Naive thymus-derived CD4-positive, alpha-beta T cell (primary cell): ENCODE results near the gene SRMS. TPM values are rescaled to one million over a fixed set of nuclear protein-coding genes. Genes with fewer than 3 reads are reported as not detected.

Experiments
- ATAC-seq: fragments of 150-1000 bp; cut with Tn5 transposase; 2 replicates; pipeline ENCODE4 v1.10.0; 2021; ENCODE audit warnings: mild to moderate bottlenecking, moderate library complexity
- CTCF ChIA-PET: fragments of 350-600 bp; sonication (Branson Sonifier 250); formaldehyde crosslinking; loops from one replicate; lab custom pipeline; 2021; ENCODE audit warnings: antibody characterized with exemption; lab: Charles Lee
- POLR2A ChIA-PET: fragments of 350-600 bp; sonication (Branson Sonifier 250); formaldehyde crosslinking; loops from one replicate; lab custom pipeline; 2021; ENCODE audit warnings: antibody characterized with exemption, inconsistent platforms; lab: Charles Lee
- DNase-seq, 9 donors: peaks; one replicate each; pipeline versions ENCODE4 v3.0.0 to v3.0.0-alpha.2; 2020 to 2022; ENCODE audit warnings: mixed read lengths in 1 of 9
- H3K27ac ChIP-seq: one replicate; pipeline ENCODE4 v1.7.0; 2013; ENCODE audit warnings: mild to moderate bottlenecking, low read depth, low read length, moderate library complexity
- H3K27me3 ChIP-seq, 2 donors: one replicate each; pipeline ENCODE4 v1.7.0; 2013; ENCODE audit warnings: low read length in 2 of 2, mild to moderate bottlenecking in 2 of 2, moderate library complexity in 2 of 2; ENCODE audit not compliant: control insufficient read depth in 2 of 2, insufficient read depth in 2 of 2
- H3K36me3 ChIP-seq, 3 experiments: 1 replicate in 2 of 3; 2 replicates in 1 of 3; pipeline ENCODE4 v1.7.0; 2013; ENCODE audit warnings: low read length in 3 of 3, mild to moderate bottlenecking in 3 of 3, moderate library complexity in 1 of 3; ENCODE audit not compliant: insufficient read depth in 3 of 3, control insufficient read depth in 2 of 3
- H3K4me1 ChIP-seq, 2 donors: one replicate each; pipeline ENCODE4 v1.7.0; 2013; ENCODE audit warnings: low read length in 2 of 2, mild to moderate bottlenecking in 2 of 2, moderate library complexity in 1 of 2; ENCODE audit not compliant: control insufficient read depth in 2 of 2, insufficient read depth in 2 of 2
- H3K4me3 ChIP-seq: 2 replicates; pipeline ENCODE4 v1.7.0; 2013; ENCODE audit warnings: mild to moderate bottlenecking, low read length
- H3K9me3 ChIP-seq, 3 experiments: 1 replicate in 2 of 3; 2 replicates in 1 of 3; pipeline ENCODE4 v1.7.0; 2013; ENCODE audit warnings: low read length in 3 of 3; ENCODE audit not compliant: control insufficient read depth in 2 of 3
- H3K27ac Mint-ChIP-seq, 9 donors: one replicate each; pipeline ENCODE4 v1.8.0; 2020 to 2022; ENCODE audit warnings: mixed read lengths in 9 of 9, mild to moderate bottlenecking in 8 of 9, moderate library complexity in 5 of 9, inconsistent platforms in 2 of 9
- H3K27me3 Mint-ChIP-seq, 5 donors: one replicate each; pipeline ENCODE4 v1.8.0; 2021 to 2022; ENCODE audit warnings: mixed read lengths in 5 of 5, mild to moderate bottlenecking in 1 of 5
- H3K36me3 Mint-ChIP-seq, 5 donors: one replicate each; pipeline ENCODE4 v1.8.0; 2020 to 2022; ENCODE audit warnings: mixed read lengths in 5 of 5, mild to moderate bottlenecking in 3 of 5, inconsistent platforms in 1 of 5
- H3K4me1 Mint-ChIP-seq, 7 donors: one replicate each; pipeline ENCODE4 v1.8.0; 2020 to 2022; ENCODE audit warnings: mixed read lengths in 7 of 7, mild to moderate bottlenecking in 3 of 7, inconsistent platforms in 1 of 7
- H3K4me3 Mint-ChIP-seq, 10 donors: one replicate each; pipeline ENCODE4 v1.8.0; 2020 to 2022; ENCODE audit warnings: mild to moderate bottlenecking in 10 of 10, mixed read lengths in 10 of 10, moderate library complexity in 6 of 10, inconsistent platforms in 2 of 10
- H3K9me3 Mint-ChIP-seq, 11 donors: one replicate each; pipeline ENCODE4 v1.8.0; 2020 to 2022; ENCODE audit warnings: mixed read lengths in 11 of 11, mild to moderate bottlenecking in 4 of 11, inconsistent platforms in 1 of 11, moderate library complexity in 1 of 11
- intact Hi-C, 2 donors: fragments of 100-400 bp; cut with micrococcal nuclease; formaldehyde crosslinking; loops; one replicate each; pipeline ENCODE4 v1.15.1; 2023
- polyA plus RNA-seq, 2 donors: library from polyadenylated mRNA; unstranded; fragments of 300-500 nt; fragmentation: Illumina TruSeq; gene quantifications; one replicate each; pipeline ENCODE4 v1.2.3, GENCODE V29; 2021
- total RNA-seq, 6 experiments: library from RNA in 5 of 6; stranded (reverse) in 5 of 6; gene quantifications; 1 replicate in 5 of 6; 2 replicates in 1 of 6; pipeline ENCODE4 v1.2.3 and lab custom pipeline; 2021 to 2026

Gene SRMS
- total and polyA plus RNA-seq, 7 experiments from 2014 or later = 0.24 TPM; not detected in 6

- Histone ChIP-seq H3K4me3 (no peak overlapping the region), H3K36me3 (no peaks in the 10 kb centered on the region), H3K9me3 (no peaks in the 10 kb centered on the region), H3K27ac (no peak overlapping the region), H3K27me3 (no peaks in the 10 kb centered on the region), H3K4me1 (peaks cover 0 to 2% of the 10 kb centered on the region in 2 donors)
- H3K4me1 Mint-ChIP-seq = peaks cover 0 to 4% (median 0%) of the 10 kb centered on the region in 7 donors
- no peak overlapping the region for H3K27ac Mint-ChIP-seq
- intact Hi-C loops = no loop called here
- POLR2A ChIA-PET = no interaction called here
- H3K4me3 Mint-ChIP-seq = no peak overlapping the region
- no peaks in the 10 kb centered on the region for H3K36me3 Mint-ChIP-seq
- DNase-seq (no peak), ATAC-seq (no peak)
- peaks cover 0 to 12% (median 0%) of the 10 kb centered on the region in 11 donors for H3K9me3 Mint-ChIP-seq
- H3K27me3 Mint-ChIP-seq = peaks cover 0 to 27% (median 17%) of the 10 kb centered on the region in 5 donors
- CTCF ChIA-PET = interaction anchor here (1.0 kb wide), 1 partner anchor 10 kb away, joined by 6 read pairs; no protein-coding TSS in a partner anchor
Measured at GRCh38 chr20:63493563-63494020, 54.0 kb downstream of the SRMS start.

- ATAC-seq = no peak
- no peak for DNase-seq
- H3K36me3 Mint-ChIP-seq = no peaks in the 10 kb centered on the region
- ChIA-PET POLR2A (no interaction called here), CTCF (no interaction called here)
- Histone ChIP-seq H3K27ac (no peak overlapping the region), H3K36me3 (no peaks in the 10 kb centered on the region), H3K27me3 (no peaks in the 10 kb centered on the region), H3K4me1 (peaks cover 0 to 2% of the 10 kb centered on the region in 2 donors), H3K4me3 (no peak overlapping the region), H3K9me3 (no peaks in the 10 kb centered on the region)
- no peak overlapping the region for H3K4me3 Mint-ChIP-seq
- intact Hi-C loops = no loop called here
- H3K27me3 Mint-ChIP-seq = peaks cover 0 to 27% (median 17%) of the 10 kb centered on the region in 5 donors
- H3K4me1 Mint-ChIP-seq = peaks cover 0 to 4% (median 0%) of the 10 kb centered on the region in 7 donors
- H3K9me3 Mint-ChIP-seq = peaks cover 0 to 12% (median 0%) of the 10 kb centered on the region in 11 donors
- peak overlapping the region in 1 of 9 donors; percentile 24 for H3K27ac Mint-ChIP-seq
Measured at GRCh38 chr20:63492982-63493381, 54.6 kb downstream of the SRMS start.

GRCh38 chr20:63492518-63492917, 55.0 kb downstream of the SRMS start:
- CTCF ChIA-PET = no interaction called here
- peaks cover 0 to 4% (median 0%) of the 10 kb centered on the region in 7 donors for H3K4me1 Mint-ChIP-seq
- no peak overlapping the region for H3K27ac ChIP-seq

GRCh38 chr20:63491635-63492230, 55.8 kb downstream of the SRMS start:
- POLR2A ChIA-PET = no interaction called here
- Histone ChIP-seq H3K36me3 (no peaks in the 10 kb centered on the region), H3K4me1 (peaks cover 0 to 2% of the 10 kb centered on the region in 2 donors), H3K27me3 (no peaks in the 10 kb centered on the region), H3K27ac (no peak overlapping the region), H3K4me3 (no peak overlapping the region), H3K9me3 (no peaks in the 10 kb centered on the region)
- peaks cover 0 to 12% (median 0%) of the 10 kb centered on the region in 11 donors for H3K9me3 Mint-ChIP-seq
- H3K4me1 Mint-ChIP-seq = peaks cover 0 to 4% (median 0%) of the 10 kb centered on the region in 7 donors
- DNase-seq (no peak), ATAC-seq (no peak)
- CTCF ChIA-PET = no interaction called here
- peaks cover 0 to 23% (median 9%) of the 10 kb centered on the region in 5 donors for H3K27me3 Mint-ChIP-seq
- intact Hi-C loops = no loop called here
- no peak overlapping the region for H3K4me3 Mint-ChIP-seq
- no peaks in the 10 kb centered on the region for H3K36me3 Mint-ChIP-seq
- H3K27ac Mint-ChIP-seq = peak overlapping the region in 1 of 9 donors; percentile 24

More at GRCh38 chr20:63492518-63492917, 55.0 kb downstream of the SRMS start:
- intact Hi-C loops = no loop called here
- POLR2A ChIA-PET = no interaction called here
- Histone ChIP-seq H3K4me1 (peaks cover 0 to 2% of the 10 kb centered on the region in 2 donors), H3K36me3 (no peaks in the 10 kb centered on the region), H3K27me3 (no peaks in the 10 kb centered on the region), H3K9me3 (no peaks in the 10 kb centered on the region), H3K4me3 (no peak overlapping the region)
- ATAC-seq = no peak
- Mint-ChIP-seq H3K36me3 (no peaks in the 10 kb centered on the region), H3K27me3 (peaks cover 0 to 27% (median 14%) of the 10 kb centered on the region in 5 donors), H3K9me3 (peaks cover 0 to 12% (median 0%) of the 10 kb centered on the region in 11 donors), H3K4me3 (no peak overlapping the region), H3K27ac (peak overlapping the region in 1 of 9 donors; percentile 24)
- DNase-seq = no peak

DNA sequence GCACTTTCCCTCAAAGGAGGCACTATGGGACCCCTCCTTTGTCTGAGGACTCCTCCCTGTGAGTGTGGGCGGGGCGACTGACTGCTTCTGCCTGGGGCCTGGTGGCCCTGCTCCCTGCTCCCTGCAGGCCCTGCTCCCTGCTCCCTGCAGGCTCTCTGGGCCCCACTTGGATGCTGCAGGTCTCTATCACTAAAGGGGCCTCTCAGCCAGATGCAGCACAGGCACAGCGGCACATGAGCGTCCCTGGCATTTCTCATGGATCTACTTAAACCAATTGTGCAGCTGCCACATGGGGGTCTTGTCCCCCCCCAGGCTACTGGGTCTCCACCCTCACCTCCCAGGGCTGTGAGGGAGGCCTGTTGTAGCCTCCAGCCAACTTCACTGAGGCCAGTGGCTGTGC, 56.5 kb downstream of the SRMS start:
- Histone ChIP-seq H3K9me3 (no peaks in the 10 kb centered on the region), H3K4me1 (no peaks in the 10 kb centered on the region), H3K27ac (no peak overlapping the region), H3K36me3 (no peaks in the 10 kb centered on the region), H3K27me3 (no peaks in the 10 kb centered on the region), H3K4me3 (no peak overlapping the region)
- H3K4me3 Mint-ChIP-seq = no peak overlapping the region
- POLR2A ChIA-PET = no interaction called here
- intact Hi-C loops = no loop called here
- H3K9me3 Mint-ChIP-seq = peaks cover 0 to 12% (median 0%) of the 10 kb centered on the region in 11 donors
- DNase-seq = no peak
- H3K4me1 Mint-ChIP-seq = peaks cover 0 to 4% (median 0%) of the 10 kb centered on the region in 7 donors
- CTCF ChIA-PET = no interaction called here
- no peak overlapping the region for H3K27ac Mint-ChIP-seq
- H3K27me3 Mint-ChIP-seq = peaks cover 0 to 26% (median 9%) of the 10 kb centered on the region in 5 donors
- ATAC-seq = no peak
- H3K36me3 Mint-ChIP-seq = no peaks in the 10 kb centered on the region

Other genes starting within 250 kb of the SRMS start
- not detected for gene CHRNA4, start 186.4 kb downstream of the SRMS start, total RNA-seq
- gene CHRNA4, start 186.4 kb downstream of the SRMS start, polyA plus RNA-seq = not detected
- under 1 TPM in 3 of 5 experiments, not detected in 2; 0.27 to 0.72 (median 0.30) TPM for gene KCNQ2, start 75.1 kb downstream of the SRMS start, total RNA-seq
- gene KCNQ2, start 75.1 kb downstream of the SRMS start, polyA plus RNA-seq = not detected
- gene EEF1A2, start 48.7 kb downstream of the SRMS start, total RNA-seq = 1 to 10 TPM in 2 of 5 experiments, under 1 TPM in 2, not detected in 1; 0.11 to 1.5 (median 0.92) TPM
- under 1 TPM in 1 of 2 donors, not detected in 1; 0.08 TPM for gene EEF1A2, start 48.7 kb downstream of the SRMS start, polyA plus RNA-seq
- 100 to 1,000 TPM; 138 to 225 (median 184) TPM for gene PPDPF, start 27.0 kb downstream of the SRMS start, total RNA-seq
- gene PPDPF, start 27.0 kb downstream of the SRMS start, polyA plus RNA-seq = 10 to 100 TPM; 67.7 to 83.1 TPM
- under 1 TPM in 4 of 5 experiments, not detected in 1; 0.19 to 0.96 (median 0.62) TPM for gene PTK6, start 10.4 kb downstream of the SRMS start, total RNA-seq
- gene PTK6, start 10.4 kb downstream of the SRMS start, polyA plus RNA-seq = under 1 TPM; 0.07 to 0.38 TPM
- 1 to 10 TPM in 1 of 5 experiments, under 1 TPM in 4; 0.30 to 1.2 (median 0.32) TPM for gene FNDC11, start 6.4 kb upstream of the SRMS start, total RNA-seq
- gene FNDC11, start 6.4 kb upstream of the SRMS start, polyA plus RNA-seq = under 1 TPM; 0.22 to 0.90 TPM
- 100 to 1,000 TPM in 1 of 5 experiments, 10 to 100 TPM in 4; 24.4 to 102 (median 42.1) TPM for gene HELZ2, start 26.5 kb upstream of the SRMS start, total RNA-seq
- 1 to 10 TPM; 3.8 to 5.8 TPM for gene HELZ2, start 26.5 kb upstream of the SRMS start, polyA plus RNA-seq
- gene GMEB2, start 79.4 kb upstream of the SRMS start, total RNA-seq = 10 to 100 TPM; 17.4 to 30.2 (median 24.6) TPM
- gene GMEB2, start 79.4 kb upstream of the SRMS start, polyA plus RNA-seq = 10 to 100 TPM; 11.0 to 21.9 TPM
- gene STMN3, start 105.7 kb upstream of the SRMS start, total RNA-seq = 100 to 1,000 TPM in 2 of 5 experiments, 10 to 100 TPM in 3; 34.2 to 122 (median 70.3) TPM
- 10 to 100 TPM; 33.5 to 37.0 TPM for gene STMN3, start 105.7 kb upstream of the SRMS start, polyA plus RNA-seq
- 10 to 100 TPM; 28.4 to 47.2 (median 32.4) TPM for gene RTEL1, start 110.6 kb upstream of the SRMS start, total RNA-seq
- 1 to 10 TPM; 1.9 to 8.6 TPM for gene RTEL1, start 110.6 kb upstream of the SRMS start, polyA plus RNA-seq
- under 1 TPM in 1 of 5 experiments, not detected in 4; 0.74 TPM for gene TNFRSF6B, start 148.9 kb upstream of the SRMS start, total RNA-seq
- under 1 TPM in 1 of 2 donors, not detected in 1; 0.22 TPM for gene TNFRSF6B, start 148.9 kb upstream of the SRMS start, polyA plus RNA-seq
- gene ARFRP1, start 160.2 kb upstream of the SRMS start, total RNA-seq = 10 to 100 TPM; 55.4 to 92.1 (median 66.2) TPM
- 100 to 1,000 TPM in 1 of 2 donors, 10 to 100 TPM in 1; 89.1 to 108 TPM for gene ARFRP1, start 160.2 kb upstream of the SRMS start, polyA plus RNA-seq
- 10 to 100 TPM; 42.9 to 49.9 (median 45.4) TPM for gene ZGPAT, start 160.3 kb upstream of the SRMS start, total RNA-seq
- 10 to 100 TPM; 47.5 to 82.1 TPM for gene ZGPAT, start 160.3 kb upstream of the SRMS start, polyA plus RNA-seq
- gene LIME1, start 188.9 kb upstream of the SRMS start, total RNA-seq = 100 to 1,000 TPM in 3 of 5 experiments, 10 to 100 TPM in 2; 96.8 to 118 (median 103) TPM
- 100 to 1,000 TPM; 205 to 366 TPM for gene LIME1, start 188.9 kb upstream of the SRMS start, polyA plus RNA-seq
- 100 to 1,000 TPM in 3 of 5 experiments, 10 to 100 TPM in 2; 88.7 to 136 (median 111) TPM for gene SLC2A4RG, start 192.0 kb upstream of the SRMS start, total RNA-seq
- gene SLC2A4RG, start 192.0 kb upstream of the SRMS start, polyA plus RNA-seq = 1 to 10 TPM; 3.0 to 4.6 TPM